HEK293 (cell line): ENCODE measurements around the gene C16orf92.
A peak's percentile ranks its signal among the peaks of the same experiment; 100 is the strongest.

ENCODE experiments used
- ATF2 ChIP-seq: fragments of 450-650 bp; formaldehyde crosslinking; IDR thresholded peaks from 2 replicates; pipeline ENCODE4 v1.5.1; 2016; ENCODE audit warnings: missing biosample characterization, missing genetic modification characterization, low read depth
- EGR2 ChIP-seq: fragments of 450-650 bp; formaldehyde crosslinking; IDR thresholded peaks from 2 replicates; pipeline ENCODE4 v1.5.1; 2016; ENCODE audit warnings: low read depth, missing biosample characterization, missing genetic modification characterization
- IKZF3 ChIP-seq: fragments of 450-650 bp; IDR thresholded peaks from 2 replicates; pipeline ENCODE4 v1.5.0; 2018; ENCODE audit warnings: missing biosample characterization, mild to moderate bottlenecking, missing genetic modification characterization, moderate library complexity
- KLF1 ChIP-seq: fragments of 450-650 bp; formaldehyde crosslinking; IDR thresholded peaks from 2 replicates; pipeline ENCODE4 v1.5.1; 2016; ENCODE audit warnings: missing biosample characterization, missing genetic modification characterization
- SCRT1 ChIP-seq: fragments of 450-650 bp; formaldehyde crosslinking; IDR thresholded peaks from 2 replicates; pipeline ENCODE4 v1.5.1; 2016; ENCODE audit warnings: missing biosample characterization, missing genetic modification characterization, borderline replicate concordance
- SCRT2 ChIP-seq: fragments of 450-650 bp; formaldehyde crosslinking; IDR thresholded peaks from 2 replicates; pipeline ENCODE4 v1.5.1; 2016; ENCODE audit warnings: missing biosample characterization, missing genetic modification characterization
- SP2 ChIP-seq: fragments of 450-650 bp; formaldehyde crosslinking; IDR thresholded peaks from 2 replicates; pipeline ENCODE4 v1.5.1; 2016; ENCODE audit warnings: missing biosample characterization, missing genetic modification characterization
- SP3 ChIP-seq: fragments of 450-650 bp; formaldehyde crosslinking; IDR thresholded peaks from 2 replicates; pipeline ENCODE4 v1.5.1; 2016; ENCODE audit warnings: missing biosample characterization, missing genetic modification characterization
- TCF7L2 ChIP-seq: IDR thresholded peaks from 2 replicates; pipeline ENCODE4 v1.6.1; 2011; ENCODE audit warnings: low read depth, mild to moderate bottlenecking, inconsistent platforms, low read length, moderate library complexity, borderline replicate concordance
- ZBTB17 ChIP-seq: fragments of 450-650 bp; formaldehyde crosslinking; IDR thresholded peaks from 2 replicates; pipeline ENCODE4 v1.5.1; 2016; ENCODE audit warnings: missing biosample characterization, missing genetic modification characterization
- ZNF114 ChIP-seq: fragments of 450-650 bp; formaldehyde crosslinking; IDR thresholded peaks from 2 replicates; pipeline ENCODE4 v1.5.0; 2017; ENCODE audit warnings: missing biosample characterization, missing genetic modification characterization
- ZNF132 ChIP-seq: fragments of 450-650 bp; formaldehyde crosslinking; IDR thresholded peaks from 2 replicates; pipeline ENCODE4 v1.5.1; 2017; ENCODE audit warnings: missing biosample characterization, missing genetic modification characterization, borderline replicate concordance
- ZNF175 ChIP-seq: fragments of 450-650 bp; formaldehyde crosslinking; IDR thresholded peaks from 2 replicates; pipeline ENCODE4 v1.5.1; 2016; ENCODE audit warnings: missing biosample characterization, missing genetic modification characterization
- ZNF24 ChIP-seq: fragments of 450-650 bp; formaldehyde crosslinking; IDR thresholded peaks from 2 replicates; pipeline ENCODE4 v1.5.1; 2016; ENCODE audit warnings: missing biosample characterization, missing genetic modification characterization
- ZNF292 ChIP-seq: fragments of 450-650 bp; formaldehyde crosslinking; IDR thresholded peaks from 2 replicates; pipeline ENCODE4 v1.5.1; 2016; ENCODE audit warnings: low read depth, missing biosample characterization, missing genetic modification characterization, borderline replicate concordance
- ZNF354C ChIP-seq: fragments of 450-650 bp; formaldehyde crosslinking; IDR thresholded peaks from 2 replicates; pipeline ENCODE4 v1.5.1; 2016; ENCODE audit warnings: missing biosample characterization, missing genetic modification characterization, low read depth, borderline replicate concordance
- ZNF366 ChIP-seq: fragments of 450-650 bp; formaldehyde crosslinking; conservative IDR thresholded peaks from 2 replicates; pipeline ENCODE4 v1.5.1; 2016; ENCODE audit warnings: missing biosample characterization, missing genetic modification characterization
- ZNF48 ChIP-seq: fragments of 450-650 bp; formaldehyde crosslinking; IDR thresholded peaks from 2 replicates; pipeline ENCODE4 v1.5.1; 2016; ENCODE audit warnings: missing biosample characterization, missing genetic modification characterization
- ZNF513 ChIP-seq: fragments of 450-650 bp; IDR thresholded peaks from 2 replicates; pipeline ENCODE4 v1.5.1; 2018; ENCODE audit warnings: missing biosample characterization, missing genetic modification characterization
- ZNF549 ChIP-seq: fragments of 450-650 bp; IDR thresholded peaks from 2 replicates; pipeline ENCODE4 v1.5.1; 2018; ENCODE audit warnings: missing biosample characterization, missing genetic modification characterization, mild to moderate bottlenecking, inconsistent platforms, moderate library complexity
- ZNF580 ChIP-seq: fragments of 450-650 bp; formaldehyde crosslinking; IDR thresholded peaks from 2 replicates; pipeline ENCODE4 v1.5.1; 2016; ENCODE audit warnings: missing biosample characterization, missing genetic modification characterization
- ZNF596 ChIP-seq: fragments of 450-650 bp; IDR thresholded peaks from 2 replicates; pipeline ENCODE4 v1.5.0; 2018; ENCODE audit warnings: missing biosample characterization, mild to moderate bottlenecking, missing genetic modification characterization, moderate library complexity
- ZNF610 ChIP-seq: fragments of 450-650 bp; formaldehyde crosslinking; IDR thresholded peaks from 2 replicates; pipeline ENCODE4 v1.5.1; 2016; ENCODE audit warnings: missing biosample characterization, missing genetic modification characterization, borderline replicate concordance
- ZNF664 ChIP-seq: fragments of 450-650 bp; formaldehyde crosslinking; IDR thresholded peaks from 2 replicates; pipeline ENCODE4 v1.5.1; 2016; ENCODE audit warnings: missing biosample characterization, missing genetic modification characterization
- ZNF670 ChIP-seq: fragments of 450-650 bp; formaldehyde crosslinking; IDR thresholded peaks from 2 replicates; pipeline ENCODE4 v1.5.1; 2016; ENCODE audit warnings: missing biosample characterization, missing genetic modification characterization, low read depth
- ZNF677 ChIP-seq: fragments of 450-650 bp; IDR thresholded peaks from 2 replicates; pipeline ENCODE4 v1.5.0; 2018; ENCODE audit warnings: missing biosample characterization, mild to moderate bottlenecking, missing genetic modification characterization, moderate library complexity
- ZNF768 ChIP-seq: fragments of 450-650 bp; formaldehyde crosslinking; IDR thresholded peaks from 2 replicates; pipeline ENCODE4 v1.5.1; 2018; ENCODE audit warnings: missing biosample characterization, mild to moderate bottlenecking, missing genetic modification characterization
- ZNF777 ChIP-seq: fragments of 450-650 bp; formaldehyde crosslinking; IDR thresholded peaks from 2 replicates; pipeline ENCODE4 v1.5.1; 2017; ENCODE audit warnings: missing biosample characterization, missing genetic modification characterization, borderline replicate concordance
- ZSCAN30 ChIP-seq: fragments of 450-650 bp; IDR thresholded peaks from 2 replicates; pipeline ENCODE4 v1.5.1; 2018; ENCODE audit warnings: missing biosample characterization, mild to moderate bottlenecking, missing genetic modification characterization, moderate library complexity
- TF ChIP-seq, protein P1 (sequence below): fragments of 450-650 bp; formaldehyde crosslinking; IDR thresholded peaks from 2 replicates; pipeline ENCODE4 v1.5.1; 2016; ENCODE audit warnings: missing biosample characterization, missing genetic modification characterization
- TF ChIP-seq, protein P2 (sequence below): fragments of 450-650 bp; formaldehyde crosslinking; IDR thresholded peaks from 2 replicates; pipeline ENCODE4 v1.5.1; 2016; ENCODE audit warnings: missing biosample characterization, missing genetic modification characterization
- TF ChIP-seq, protein P3 (sequence below): fragments of 450-650 bp; formaldehyde crosslinking; IDR thresholded peaks from 2 replicates; pipeline ENCODE4 v1.5.1; 2016; ENCODE audit warnings: missing biosample characterization, missing genetic modification characterization

The C16orf92 gene

GRCh38 chr16:29995324-29995910 is 27.6 kb upstream of the C16orf92 start, which contains the start of gene HIRIP3 (continued):
- TF ChIP-seq ZNF175 (tag by site-specific recombination) (no peak), SCRT1 (tag by site-specific recombination) (no peak; the same call in 1 of the 2 replicates), ZNF48 (tag by site-specific recombination) (no peak), ZNF670 (tag by site-specific recombination) (no peak), ZSCAN30 (tag by site-specific recombination) (no peak; the same call in 1 of the 2 replicates), KLF1 (tag by site-specific recombination) (peak; percentile 19; the same call in 1 of the 2 replicates), ZNF768 (tag by site-specific recombination) (no peak; the same call in 1 of the 2 replicates), IKZF3 (tag by site-specific recombination) (no peak; the same call in 1 of the 2 replicates), ZNF513 (tag by site-specific recombination) (peak; percentile 49; the same call in 1 of the 2 replicates), ZNF596 (tag by site-specific recombination) (no peak), ZBTB17 (tag by site-specific recombination) (peak; percentile 69), ATF2 (tag by site-specific recombination) (no peak), SP3 (tag by site-specific recombination) (peak; percentile 79), ZNF664 (tag by site-specific recombination) (no peak), SP2 (tag by site-specific recombination) (peak; percentile 77), ZNF132 (tag by site-specific recombination) (no peak), ZNF114 (tag by site-specific recombination) (no peak), ZNF677 (no peak), ZNF366 (tag by site-specific recombination) (peak; percentile 89), EGR2 (tag by site-specific recombination) (no peak; the same call in 1 of the 2 replicates), SCRT2 (tag by site-specific recombination) (peak; percentile 85; the same call in 1 of the 2 replicates), ZNF580 (no peak), ZNF24 (tag by site-specific recombination) (peak; percentile 86), ZNF354C (tag by site-specific recombination) (no peak), ZNF777 (tag by site-specific recombination) (no peak), ZNF292 (no peak), ZNF549 (tag by site-specific recombination) (no peak), TCF7L2 (no peak), ZNF610 (tag by site-specific recombination) (no peak; the same call in none of the 2 replicates)
- TF ChIP-seq, protein P1, sequence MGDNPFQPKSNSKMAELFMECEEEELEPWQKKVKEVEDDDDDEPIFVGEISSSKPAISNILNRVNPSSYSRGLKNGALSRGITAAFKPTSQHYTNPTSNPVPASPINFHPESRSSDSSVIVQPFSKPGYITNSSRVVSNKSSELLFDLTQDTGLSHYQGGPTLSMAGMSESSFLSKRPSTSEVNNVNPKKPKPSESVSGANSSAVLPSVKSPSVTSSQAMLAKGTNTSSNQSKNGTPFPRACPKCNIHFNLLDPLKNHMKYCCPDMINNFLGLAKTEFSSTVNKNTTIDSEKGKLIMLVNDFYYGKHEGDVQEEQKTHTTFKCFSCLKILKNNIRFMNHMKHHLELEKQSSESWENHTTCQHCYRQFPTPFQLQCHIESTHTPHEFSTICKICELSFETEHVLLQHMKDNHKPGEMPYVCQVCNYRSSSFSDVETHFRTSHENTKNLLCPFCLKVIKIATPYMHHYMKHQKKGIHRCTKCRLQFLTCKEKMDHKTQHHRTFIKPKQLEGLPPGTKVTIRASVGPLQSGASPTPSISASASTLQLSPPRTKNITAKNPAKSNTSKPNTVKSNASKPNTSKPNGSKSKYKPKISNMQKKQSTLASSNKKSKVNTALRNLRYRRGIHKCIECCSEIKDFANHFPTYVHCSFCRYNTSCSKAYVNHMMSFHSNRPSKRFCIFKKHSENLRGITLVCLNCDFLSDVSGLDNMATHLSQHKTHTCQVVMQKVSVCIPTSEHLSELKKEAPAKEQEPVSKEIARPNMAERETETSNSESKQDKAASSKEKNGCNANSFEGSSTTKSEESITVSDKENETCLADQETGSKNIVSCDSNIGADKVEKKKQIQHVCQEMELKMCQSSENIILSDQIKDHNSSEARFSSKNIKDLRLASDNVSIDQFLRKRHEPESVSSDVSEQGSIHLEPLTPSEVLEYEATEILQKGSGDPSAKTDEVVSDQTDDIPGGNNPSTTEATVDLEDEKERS (tag by site-specific recombination): no peak
- TF ChIP-seq, protein P2, sequence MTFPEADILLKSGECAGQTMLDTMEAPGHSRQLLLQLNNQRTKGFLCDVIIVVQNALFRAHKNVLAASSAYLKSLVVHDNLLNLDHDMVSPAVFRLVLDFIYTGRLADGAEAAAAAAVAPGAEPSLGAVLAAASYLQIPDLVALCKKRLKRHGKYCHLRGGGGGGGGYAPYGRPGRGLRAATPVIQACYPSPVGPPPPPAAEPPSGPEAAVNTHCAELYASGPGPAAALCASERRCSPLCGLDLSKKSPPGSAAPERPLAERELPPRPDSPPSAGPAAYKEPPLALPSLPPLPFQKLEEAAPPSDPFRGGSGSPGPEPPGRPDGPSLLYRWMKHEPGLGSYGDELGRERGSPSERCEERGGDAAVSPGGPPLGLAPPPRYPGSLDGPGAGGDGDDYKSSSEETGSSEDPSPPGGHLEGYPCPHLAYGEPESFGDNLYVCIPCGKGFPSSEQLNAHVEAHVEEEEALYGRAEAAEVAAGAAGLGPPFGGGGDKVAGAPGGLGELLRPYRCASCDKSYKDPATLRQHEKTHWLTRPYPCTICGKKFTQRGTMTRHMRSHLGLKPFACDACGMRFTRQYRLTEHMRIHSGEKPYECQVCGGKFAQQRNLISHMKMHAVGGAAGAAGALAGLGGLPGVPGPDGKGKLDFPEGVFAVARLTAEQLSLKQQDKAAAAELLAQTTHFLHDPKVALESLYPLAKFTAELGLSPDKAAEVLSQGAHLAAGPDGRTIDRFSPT: no peak
- TF ChIP-seq, protein P3, sequence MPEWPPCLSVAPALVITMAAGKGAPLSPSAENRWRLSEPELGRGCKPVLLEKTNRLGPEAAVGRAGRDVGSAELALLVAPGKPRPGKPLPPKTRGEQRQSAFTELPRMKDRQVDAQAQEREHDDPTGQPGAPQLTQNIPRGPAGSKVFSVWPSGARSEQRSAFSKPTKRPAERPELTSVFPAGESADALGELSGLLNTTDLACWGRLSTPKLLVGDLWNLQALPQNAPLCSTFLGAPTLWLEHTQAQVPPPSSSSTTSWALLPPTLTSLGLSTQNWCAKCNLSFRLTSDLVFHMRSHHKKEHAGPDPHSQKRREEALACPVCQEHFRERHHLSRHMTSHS (tag by site-specific recombination): no peak
